H1 (cell line): ENCODE data around the gene OTUD5. TPM values are rescaled to one million over a fixed set of nuclear protein-coding genes. Genes with fewer than 3 reads are reported as not detected.

Experiments
- CTBP2 ChIP-seq: IDR thresholded peaks from 2 replicates; pipeline ENCODE4 v1.7.0; 2011; ENCODE audit warnings: borderline replicate concordance, mild to moderate bottlenecking, moderate library complexity, mixed read lengths, low read length; ENCODE audit not compliant: insufficient read depth, insufficient read length
- NRF1 ChIP-seq: IDR thresholded peaks from 2 replicates; pipeline ENCODE4 v1.6.1; 2011; ENCODE audit warnings: mild to moderate bottlenecking, low read depth, low read length, improper control_type of control experiment
- polyA plus RNA-seq, 7 experiments: library from polyadenylated mRNA; depleted of rRNA in 3 of 7; stranded (reverse) in 5 of 7; unstranded in 2 of 7; fragments of >200 nt in 5 of 7; fragments of 200-250 nt in 2 of 7; gene quantifications; 1 replicate in 5 of 7; 2 replicates in 1 of 7; 4 replicates in 1 of 7; pipeline versions ENCODE4 v1.2.1 to v1.2.3, GENCODE V29; 2011 to 2013; ENCODE audit warnings: missing spikeins in 2 of 7, mixed read lengths in 2 of 7
- total RNA-seq: library from RNA; stranded (reverse); fragmentation: NEBNext Ultra II Directional; extraction: Animal tissue kit (Norgen Biotek cat#: 25700); gene quantifications from 2 replicates; pipeline ENCODE4 v1.2.1, GENCODE V29; 2021

The OTUD5 gene
- total and polyA plus RNA-seq, 2 of the 8 experiments (the other 6 are each of a cell fraction or from before 2014, with no cell fraction given), result 46.3 to 53.5 TPM

DNA sequence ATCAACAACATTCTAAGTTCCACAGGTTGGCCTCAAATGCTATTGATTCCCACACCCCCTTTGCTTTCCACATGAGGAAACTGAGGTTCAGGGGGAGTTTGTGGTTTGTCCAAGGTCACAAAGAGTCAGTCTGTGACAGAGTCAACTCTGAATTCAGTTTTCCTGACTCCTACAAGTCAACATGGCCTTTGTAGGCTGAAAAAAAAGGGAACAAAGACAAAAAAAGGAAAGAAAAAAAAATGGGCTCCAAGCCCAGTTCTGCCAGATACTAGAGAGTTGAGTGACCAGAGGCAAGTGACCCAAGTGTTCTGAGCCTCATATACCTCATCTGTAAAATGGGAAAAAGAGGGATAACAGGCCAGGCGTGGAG lies 22.1 kb downstream of the OTUD5 start (continued):
- TF ChIP-seq NRF1, result no peak
- no peak for TF ChIP-seq CTBP2
